GM12892 (cell line): Measurements from ENCODE around the gene TRIM17.

Experiments used
- POLR2A ChIP-seq: IDR thresholded peaks from 2 replicates; pipeline ENCODE4 v1.6.1; 2011; ENCODE audit warnings: low read depth, low read length, control low read depth
- POLR2AphosphoS5 ChIP-seq: IDR thresholded peaks from 2 replicates; pipeline ENCODE4 v1.6.1; 2011; ENCODE audit warnings: low read depth, low read length, control low read depth
- TAF1 ChIP-seq: IDR thresholded peaks from 2 replicates; pipeline ENCODE4 v1.6.1; 2011; ENCODE audit warnings: low read depth, mild to moderate bottlenecking, control low read depth, low read length, borderline replicate concordance

GRCh38 chr1:228453022-228453560, 36.4 kb upstream of the TRIM17 start:
- TF ChIP-seq POLR2A = no peak
- no peak for TF ChIP-seq POLR2AphosphoS5
- no peak for TF ChIP-seq TAF1
